HG03025 (cell line): Measurements from ENCODE around the gene SMARCE1.

Experiments
- ATAC-seq: cut with Tn5 transposase; IDR thresholded peaks from one replicate; pipeline ENCODE4 v1.9.1; 2021; ENCODE audit warnings: mild to moderate bottlenecking, moderate library complexity; ENCODE audit not compliant: unreplicated experiment, low FRiP score

Gene SMARCE1

DNA sequence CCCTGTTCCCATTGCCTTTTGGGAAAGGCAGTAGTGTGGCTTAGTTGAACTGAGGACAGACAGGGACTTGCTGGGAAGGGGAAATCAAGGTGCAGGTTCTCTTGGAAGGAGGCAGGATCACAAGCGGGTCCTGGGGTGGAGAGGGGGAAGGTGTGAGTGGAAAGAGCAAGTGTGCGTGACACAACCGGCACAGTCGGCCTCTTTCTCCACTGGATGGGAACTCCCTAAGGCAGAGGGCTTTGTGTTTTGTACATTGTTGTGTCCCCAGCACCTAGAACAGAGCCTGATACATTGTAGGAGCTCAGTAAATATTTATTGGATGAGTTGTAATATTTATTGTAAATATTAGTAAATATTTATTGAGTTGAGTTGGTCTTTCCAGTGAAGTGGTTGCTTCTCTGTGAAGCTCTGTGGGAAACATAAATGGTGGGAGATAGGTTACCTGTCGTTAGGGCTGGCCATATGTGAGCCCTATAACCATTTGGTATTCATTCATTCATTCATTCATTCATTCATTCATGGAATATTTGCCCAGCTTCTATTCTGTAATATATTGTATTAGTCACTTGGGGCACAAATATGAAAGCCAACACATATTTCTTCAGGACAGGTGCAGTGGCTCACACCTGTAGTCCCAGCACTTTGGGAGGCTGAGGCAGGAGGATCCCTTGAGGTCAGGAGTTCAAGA lies 34.0 kb downstream of the SMARCE1 start:
- ATAC-seq: no peak

DNA sequence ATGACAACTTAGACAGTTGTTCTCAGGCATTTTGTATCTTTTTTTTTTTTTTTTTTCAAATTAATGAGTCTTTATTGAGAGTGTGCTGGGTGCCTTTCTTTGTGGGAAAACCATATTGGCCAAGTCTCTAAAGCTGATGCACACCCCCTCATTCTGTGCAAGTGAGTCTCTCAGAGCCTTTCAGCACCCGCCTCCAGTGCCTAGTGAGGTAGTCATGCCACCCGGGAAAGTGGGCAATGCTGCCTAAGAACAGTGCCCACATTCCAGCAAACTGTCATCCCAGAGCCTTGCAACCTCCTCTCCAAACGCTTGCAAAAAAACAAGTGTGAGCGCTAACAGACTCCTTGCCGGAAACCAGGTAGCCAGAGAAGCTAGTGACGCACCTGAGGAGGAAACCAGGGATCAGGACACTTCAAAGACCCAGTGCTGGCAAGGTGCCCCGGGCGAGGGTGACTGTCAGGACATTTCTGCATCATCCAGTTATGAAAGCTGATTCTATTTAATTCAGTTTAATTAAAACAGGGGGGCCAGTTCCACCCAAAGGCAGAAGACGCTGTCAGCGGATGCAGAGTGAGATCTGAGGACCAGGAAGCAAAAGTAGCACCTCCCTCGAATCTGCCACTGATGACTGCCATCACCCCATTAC lies 34.9 kb downstream of the SMARCE1 start:
- no peak for ATAC-seq

DNA sequence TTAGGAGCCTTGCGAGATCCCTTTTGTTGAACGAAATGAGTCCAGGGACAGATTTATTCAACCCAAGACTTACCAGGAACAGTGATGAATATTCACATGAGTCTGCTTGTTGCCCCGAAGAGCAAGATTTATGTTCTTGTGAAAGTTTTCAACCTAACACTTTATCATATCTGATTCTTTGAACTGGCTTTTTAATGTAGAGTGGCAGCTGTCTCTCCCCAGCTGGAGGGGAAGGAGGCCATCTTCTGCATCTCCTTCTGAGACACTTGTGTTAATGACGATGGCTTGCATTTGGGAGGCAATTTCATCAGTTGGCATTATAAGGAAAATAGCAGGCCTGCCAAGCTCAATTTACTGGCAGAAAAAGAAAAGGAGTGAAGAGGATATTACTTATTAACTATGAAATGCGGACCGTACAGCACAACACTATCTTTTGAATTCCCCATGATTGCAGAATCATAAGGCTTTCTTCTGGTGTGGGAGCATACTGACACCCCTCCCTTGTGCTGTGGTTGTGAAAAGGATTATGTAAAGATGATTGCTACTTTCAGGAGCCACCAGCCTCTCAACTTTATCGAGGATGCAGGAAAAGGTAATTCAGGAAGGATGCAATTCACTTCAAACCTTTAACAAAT lies 35.7 kb downstream of the SMARCE1 start:
- ATAC-seq: no peak

DNA sequence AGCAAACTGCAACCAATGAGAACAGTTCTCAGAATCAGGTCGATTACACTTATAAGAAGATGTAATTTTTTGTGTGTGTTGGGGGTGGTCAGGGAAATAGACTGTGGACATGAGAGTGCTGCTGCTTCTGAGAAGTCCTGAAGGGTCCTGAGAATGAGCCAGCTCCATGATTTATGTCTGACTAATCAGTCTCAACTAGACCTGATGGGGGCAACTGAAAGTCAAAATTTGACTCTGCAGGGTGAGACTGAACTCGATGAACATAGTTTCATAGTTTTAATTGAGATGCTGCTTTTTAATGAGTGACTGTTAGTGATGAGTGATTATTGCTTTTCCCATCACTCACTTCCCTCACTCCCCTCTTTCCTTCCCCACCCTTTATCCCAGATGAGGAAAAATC lies 37.3 kb downstream of the SMARCE1 start:
- no peak for ATAC-seq

DNA sequence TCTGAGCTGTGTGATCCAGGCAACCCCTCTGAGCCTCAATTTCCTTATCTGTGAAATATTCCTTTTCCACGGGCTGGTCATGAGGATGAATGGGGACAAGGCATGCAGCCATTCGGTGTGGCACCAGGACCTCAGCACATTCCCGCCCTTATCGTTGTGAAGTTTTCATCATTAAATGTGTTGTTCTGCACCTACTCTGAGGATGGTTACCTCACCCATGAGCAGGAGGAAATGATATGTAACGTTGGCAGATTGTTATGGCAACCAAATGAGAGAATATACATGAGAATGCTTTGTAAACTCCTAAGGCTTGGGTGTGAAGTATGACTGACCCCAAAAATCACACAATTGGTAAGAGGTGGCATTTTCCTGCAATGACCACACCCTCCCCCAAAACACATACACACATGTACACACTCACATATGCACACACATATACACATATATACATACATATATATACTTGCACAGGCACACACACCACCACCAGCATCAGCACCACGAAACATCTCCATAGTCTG lies 39.5 kb downstream of the SMARCE1 start:
- no peak for ATAC-seq

DNA sequence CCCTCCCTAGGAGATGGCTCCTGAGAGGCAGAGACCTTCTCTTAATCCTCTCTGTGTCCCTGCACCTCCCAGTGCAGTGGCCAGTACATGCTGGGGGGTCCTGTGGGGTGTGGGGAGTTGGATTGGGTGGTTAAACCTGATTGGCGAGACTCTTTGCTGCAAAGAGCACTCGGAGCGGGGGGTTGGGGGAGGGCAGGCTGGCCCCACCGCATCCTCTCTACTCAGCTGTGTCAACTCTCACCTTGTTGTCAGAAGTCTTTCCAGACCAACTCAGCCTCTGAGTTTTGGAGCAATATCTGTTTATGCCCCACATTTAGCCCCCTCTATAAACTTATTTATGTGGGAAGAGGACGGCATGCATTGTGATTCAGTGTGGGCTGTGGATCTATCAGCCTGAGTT lies 40.0 kb downstream of the SMARCE1 start:
- ATAC-seq: no peak

DNA sequence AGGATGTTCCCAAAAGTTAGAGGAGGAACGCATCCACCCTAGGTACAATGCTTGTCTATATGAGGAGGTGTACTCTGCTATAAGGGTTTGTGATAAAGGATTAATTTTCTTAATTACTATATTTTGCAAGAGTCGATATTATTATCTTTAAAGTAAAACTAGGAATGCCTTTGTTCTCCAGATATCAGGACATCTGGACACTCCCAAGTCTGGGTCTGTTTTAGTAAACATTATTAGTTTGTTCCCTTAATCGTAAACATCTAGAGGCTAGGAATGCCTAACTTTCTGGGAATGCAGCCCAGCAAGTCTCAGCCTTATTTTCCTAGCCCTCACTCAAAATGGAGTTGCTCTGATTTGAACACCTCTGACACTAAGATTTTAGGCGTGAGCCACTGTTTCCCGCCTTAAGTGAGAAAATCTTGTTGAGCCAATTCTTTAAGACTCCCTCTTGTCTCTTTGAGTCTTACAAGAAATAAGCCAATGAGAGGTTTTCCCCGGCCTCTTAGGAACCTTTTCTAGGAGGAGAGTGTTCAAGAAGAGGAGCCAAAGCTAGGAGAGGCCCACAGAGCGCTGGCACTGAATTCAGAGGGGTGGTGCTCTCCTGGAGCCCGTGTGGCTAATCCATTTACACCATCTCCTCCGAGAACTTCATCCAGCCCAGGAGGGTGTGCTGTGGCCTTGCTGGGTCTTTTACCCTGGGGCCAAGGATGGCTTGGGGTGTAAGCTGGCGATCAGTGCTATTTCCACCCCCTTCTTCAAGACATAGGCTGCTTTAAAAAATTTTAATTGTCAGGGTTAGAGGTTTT lies 40.9 kb downstream of the SMARCE1 start:
- ATAC-seq: no peak

DNA sequence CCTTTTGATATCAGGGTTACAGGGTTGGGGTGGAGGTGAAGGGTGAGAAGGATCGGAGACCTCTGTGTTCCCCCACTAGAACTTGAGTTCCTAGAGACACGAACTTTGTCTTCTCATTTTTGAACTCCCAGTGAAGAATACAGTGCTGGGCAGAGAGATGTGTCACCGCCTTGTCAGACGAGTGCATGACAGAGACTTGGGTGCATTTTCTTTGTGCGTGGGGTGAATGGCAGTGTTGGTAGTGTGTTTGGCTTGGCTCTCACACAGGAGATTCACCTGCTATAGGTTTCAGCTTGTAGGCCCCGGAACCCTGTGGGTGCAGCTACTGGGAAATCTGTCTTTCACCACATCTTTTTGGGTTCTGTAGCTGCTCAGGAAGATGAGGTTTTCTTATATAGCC lies 42.3 kb downstream of the SMARCE1 start:
- no peak for ATAC-seq

DNA sequence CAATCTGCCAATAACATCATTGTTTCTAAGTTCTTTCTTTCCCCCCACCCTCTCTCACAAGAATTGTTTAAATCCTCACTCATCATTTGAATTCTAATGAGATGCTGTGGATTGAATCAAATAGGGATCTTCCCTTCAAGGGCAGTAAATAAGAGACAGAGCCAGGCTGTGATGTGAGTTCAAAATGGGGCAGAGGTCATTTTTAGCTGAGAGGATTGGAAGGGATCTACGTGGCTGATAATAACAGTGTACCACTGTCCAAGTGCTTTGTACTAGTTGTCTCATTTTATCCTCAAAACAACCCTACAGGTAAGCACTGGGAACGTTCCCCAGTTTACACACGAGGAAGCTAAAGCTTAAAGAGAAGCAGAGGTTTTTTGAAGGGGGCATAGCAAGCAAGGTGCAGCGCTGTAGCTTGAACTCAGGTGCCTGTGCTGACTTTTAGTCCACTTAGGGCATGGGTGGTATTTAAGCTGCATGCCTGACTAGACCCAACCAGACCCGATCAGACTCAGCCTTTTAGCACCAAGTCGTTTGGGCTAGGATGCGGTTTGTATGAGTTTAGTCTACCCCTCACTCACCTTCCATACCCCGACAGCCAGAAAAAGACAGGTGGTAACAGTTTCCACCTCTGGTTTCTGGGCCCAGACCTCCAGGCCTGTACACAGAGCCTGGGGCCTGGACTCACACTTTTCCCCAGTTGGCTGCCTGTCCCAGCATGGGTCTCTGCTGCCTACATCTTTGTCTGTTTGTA lies 43.1 kb downstream of the SMARCE1 start:
- no peak for ATAC-seq

DNA sequence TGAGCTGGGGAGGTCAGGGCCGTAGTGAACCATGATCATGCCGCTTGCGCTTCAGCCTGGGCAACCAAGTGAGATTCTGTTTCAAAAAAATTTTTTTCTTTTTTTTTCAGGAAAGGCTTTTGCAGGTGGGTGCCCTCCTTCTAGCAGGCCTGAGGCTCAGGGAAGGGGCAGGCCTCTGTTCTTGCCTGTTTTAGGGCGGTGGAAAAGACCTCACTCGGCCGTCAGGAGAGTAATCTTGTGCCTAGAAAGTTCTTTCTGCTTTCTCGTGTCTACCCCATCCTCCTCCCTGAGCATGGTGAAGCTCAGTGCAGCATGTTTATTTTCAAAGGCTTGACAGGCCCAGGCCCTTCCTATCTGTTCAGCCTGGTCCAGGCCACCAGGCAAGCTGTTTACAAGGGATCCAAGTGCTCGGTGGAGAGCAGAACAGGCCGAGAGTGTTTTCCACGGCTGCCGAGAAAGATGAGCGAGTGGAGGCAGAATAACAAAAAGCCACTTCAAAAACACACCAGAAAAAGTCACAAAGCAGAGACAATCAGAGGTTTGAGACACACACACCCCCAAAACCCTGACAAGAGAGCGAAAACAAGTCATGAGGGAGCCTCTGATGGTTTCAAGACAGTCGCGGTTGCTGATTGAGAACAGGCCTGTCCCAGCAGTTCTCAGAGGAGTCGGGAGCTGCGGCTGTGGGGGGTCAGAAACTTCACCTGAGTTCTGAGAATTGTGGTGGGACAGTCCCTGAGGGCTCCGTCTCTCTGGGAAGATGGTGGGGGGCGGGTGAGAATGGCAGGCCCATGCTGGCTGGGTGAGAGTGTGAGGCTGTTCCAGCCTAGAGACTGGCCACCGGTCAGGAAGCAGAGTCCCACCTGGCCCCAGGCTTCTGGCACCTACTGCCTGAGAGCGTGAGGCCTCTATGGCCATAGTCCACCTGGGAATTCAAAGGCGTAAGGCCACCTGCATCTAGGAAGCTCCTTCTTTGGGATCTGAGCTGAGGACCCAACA lies 44.9 kb downstream of the SMARCE1 start:
- no peak for ATAC-seq

DNA sequence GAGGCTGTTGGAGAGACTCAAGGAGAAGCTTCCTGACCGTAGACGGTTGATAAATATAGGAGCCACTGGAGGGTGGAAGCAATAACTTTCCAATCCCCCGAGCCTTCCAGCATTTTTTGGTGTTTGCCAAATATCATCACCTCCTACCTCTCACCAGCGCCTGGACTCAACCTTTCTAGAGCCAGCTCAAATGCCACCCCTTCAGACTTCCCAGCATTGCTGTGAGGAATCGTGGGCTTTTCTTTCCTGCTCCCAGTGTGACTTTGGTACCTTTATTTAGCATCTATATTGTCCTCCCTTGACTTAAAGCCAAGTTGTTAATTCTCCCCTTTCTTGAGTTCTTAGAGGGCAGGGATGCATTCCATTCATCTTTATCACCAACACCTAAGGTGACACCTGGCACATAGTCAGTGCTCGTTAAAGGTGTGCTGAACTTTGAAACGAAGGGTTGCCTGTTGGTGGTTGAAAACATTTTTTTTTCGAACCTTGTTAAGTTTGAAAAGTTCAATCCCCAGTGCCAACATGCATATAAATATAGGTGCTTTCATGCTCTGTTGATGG lies 47.1 kb downstream of the SMARCE1 start:
- ATAC-seq: no peak

DNA sequence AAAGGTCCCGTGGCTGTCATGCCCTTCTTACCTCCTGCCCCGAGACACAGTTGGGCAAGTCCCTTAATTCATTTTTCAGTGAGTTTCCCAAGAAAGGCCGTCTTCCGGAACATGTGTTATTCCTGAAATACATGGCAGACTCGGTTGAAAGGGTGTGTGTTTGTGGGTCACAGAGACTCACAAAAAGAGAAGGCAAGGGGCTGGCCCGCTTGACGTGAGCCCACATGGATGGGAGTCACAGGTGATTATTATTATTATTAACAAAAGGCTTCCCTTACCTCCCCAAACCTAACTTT lies 48.2 kb downstream of the SMARCE1 start:
- ATAC-seq: no peak

DNA sequence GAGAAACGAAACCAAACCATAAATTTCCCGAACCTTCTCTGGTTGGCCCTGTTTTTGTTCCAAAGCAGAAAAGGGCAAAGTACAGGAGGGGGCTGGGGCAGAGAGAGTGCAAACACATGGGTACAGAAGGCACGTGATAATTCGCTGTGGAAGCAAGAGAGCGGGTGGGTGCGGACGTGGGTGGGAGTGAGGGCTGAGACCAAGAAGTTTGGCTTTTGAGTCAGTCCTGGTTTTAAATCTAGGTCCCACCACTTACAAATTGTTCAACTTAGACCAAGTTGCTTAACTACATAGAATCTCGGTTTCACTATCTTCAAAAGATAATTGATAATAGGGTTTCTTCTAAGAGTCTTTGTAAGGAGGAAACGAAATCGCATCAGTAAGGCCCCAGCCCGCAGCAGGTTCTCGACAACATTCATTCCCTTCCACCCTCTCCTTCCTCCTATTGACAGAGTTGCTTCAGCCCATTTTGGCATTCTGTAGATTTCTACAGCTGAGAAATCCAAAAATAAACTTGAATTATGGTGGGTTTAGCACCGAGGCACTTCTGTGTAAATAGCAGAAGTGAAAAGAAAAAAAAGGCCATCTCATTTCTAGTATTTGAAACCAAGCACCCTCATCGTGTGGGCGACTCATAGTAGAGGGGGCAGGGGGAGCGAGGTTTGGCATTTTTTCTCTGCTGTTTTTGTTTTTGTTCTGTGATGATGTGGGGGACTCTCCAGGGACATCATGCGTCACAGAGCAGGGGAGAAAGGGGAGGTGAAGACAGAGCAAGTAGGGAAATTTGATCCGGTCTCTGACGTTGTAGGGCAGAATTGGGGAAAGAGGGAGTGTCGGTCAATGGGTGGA lies 48.8 kb downstream of the SMARCE1 start:
- ATAC-seq: peak; percentile 42

DNA sequence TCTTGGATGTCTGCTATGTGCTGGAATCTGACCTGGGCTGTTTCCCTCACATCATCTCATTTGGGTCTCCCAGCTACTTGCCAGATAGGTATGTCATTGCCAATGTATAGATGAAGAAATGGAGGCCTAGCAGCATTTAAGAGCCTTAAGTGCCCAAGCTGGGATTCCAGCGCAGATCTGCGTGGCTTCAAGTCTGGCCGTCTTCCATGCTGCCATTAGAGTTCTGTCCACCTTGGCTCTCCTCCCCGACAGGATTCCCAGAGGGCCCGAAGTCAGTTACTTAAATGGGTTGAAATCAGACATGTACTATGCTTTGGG lies 49.4 kb downstream of the SMARCE1 start:
- no peak for ATAC-seq

DNA sequence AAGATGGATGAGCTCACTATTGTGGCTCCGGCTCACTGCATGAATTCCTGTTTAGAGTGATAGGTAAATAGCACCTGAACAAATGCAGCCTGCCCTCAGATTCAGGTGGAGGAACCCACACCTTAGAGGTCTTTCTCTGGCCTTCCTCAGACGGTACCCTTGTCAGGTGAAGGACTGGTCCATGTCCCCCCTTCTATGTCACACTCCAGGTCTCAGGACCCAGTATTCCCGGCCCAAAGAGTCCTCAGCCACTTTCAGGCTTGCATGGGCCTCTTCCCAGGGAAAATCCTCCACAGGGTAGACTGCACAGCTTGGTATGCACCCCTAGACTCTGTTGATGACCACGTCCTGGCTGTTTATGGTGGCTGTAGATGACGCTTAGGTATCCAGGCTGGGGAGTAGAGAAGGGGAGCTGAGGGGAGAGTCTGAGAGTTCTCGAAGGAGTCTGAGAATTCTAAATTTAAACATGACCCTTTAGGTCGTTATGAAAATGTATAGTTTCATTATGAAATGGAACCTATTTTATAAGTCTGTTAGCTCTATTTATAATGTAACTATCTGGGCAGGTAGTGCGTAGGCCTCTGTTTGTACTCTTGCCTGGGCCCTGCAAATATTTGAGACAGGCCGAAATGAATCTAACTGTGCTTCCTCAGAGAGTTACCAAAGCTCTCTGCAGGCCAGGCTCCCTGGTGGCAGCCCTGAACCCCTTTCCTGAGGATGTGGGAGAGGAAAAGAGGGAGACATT lies 49.9 kb downstream of the SMARCE1 start:
- no peak for ATAC-seq

DNA sequence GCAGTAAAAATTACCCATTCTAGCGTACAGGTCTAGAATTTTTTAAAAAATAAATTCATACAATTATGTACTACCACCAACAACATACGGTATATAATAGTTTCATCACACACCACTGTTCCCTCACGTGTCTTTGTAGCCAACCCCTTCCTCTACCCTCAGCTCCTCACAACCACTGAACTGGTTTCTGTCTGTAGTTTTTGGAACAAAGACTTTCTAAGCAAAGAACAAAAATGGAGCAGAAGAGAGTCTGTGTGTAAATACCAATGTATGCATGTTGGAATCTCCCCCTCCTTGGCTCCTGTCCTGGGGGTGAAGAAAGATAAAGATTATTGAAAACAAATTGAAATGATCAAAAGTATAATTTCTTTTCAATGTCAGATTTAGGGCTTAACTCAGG lies 50.5 kb downstream of the SMARCE1 start:
- ATAC-seq: no peak

DNA sequence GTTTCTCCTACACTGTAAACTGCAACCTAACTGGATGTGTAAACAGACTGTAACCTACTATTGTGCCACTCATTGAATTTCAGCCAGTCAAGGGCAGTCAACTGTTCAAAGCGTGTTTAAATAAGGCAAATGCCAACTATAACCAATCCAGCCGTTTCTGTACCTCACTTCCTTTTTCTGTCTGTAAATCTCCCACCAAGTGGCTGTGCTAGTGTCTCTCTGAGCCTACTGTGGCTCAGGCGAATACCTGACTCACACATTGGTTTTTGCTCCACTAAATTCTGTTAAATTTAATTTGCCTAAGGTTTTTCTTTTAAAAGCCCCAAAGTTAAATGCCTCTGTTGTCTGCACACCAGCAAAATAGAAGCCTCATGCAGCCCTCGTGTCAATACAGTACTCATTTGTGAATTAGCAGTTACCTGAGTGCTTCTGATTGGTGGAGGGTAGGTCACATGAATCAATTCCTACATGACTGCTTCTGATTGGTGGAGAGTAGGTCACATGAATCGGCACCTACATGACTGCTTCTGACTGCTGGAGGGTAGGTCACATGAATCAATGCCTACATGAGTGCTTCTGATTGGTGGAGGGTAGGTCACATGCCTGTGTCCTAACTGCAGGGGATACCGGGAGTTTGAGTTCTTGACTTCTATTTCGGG lies 51.2 kb downstream of the SMARCE1 start:
- ATAC-seq: no peak
